SK-N-MC (cell line): ENCODE measurements around the gene GNG13.

Experiments used
- EZH2 ChIP-seq: fragments of 200-600 bp; sonication (generic); IDR thresholded peaks from one replicate; pipeline ENCODE4 v1.6.1; 2017; ENCODE audit warnings: antibody characterized with exemption
- FOXP2 ChIP-seq: optimal IDR thresholded peaks from 2 replicates; pipeline ENCODE3; 2011; ENCODE audit warnings: mild to moderate bottlenecking, moderate library complexity; ENCODE audit not compliant: insufficient read depth; ENCODE audit errors: extremely low read length, control extremely low read depth
- POLR2AphosphoS5 ChIP-seq: IDR thresholded peaks from 2 replicates; pipeline ENCODE4 v1.6.1; 2012; ENCODE audit warnings: mild to moderate bottlenecking, low read depth, low read length, borderline replicate concordance

DNA sequence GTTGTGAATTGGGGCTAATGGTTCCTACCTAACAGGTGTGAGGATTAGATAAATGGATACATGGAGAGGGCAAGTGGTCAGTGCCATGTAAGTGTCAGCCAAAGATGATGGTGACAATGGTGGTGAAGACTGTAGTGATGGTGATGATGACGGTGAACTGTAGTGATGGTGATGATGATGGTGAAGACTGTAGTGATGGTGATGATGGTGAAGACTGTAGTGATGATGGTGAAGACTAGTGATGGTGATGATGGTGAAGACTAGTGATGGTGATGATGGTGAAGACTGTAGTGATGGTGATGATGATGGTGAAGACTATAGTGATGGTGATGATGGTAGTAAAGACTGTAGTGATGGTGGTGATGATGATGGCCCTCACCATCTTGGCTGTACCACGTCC, 18.1 kb upstream of the GNG13 start:
- TF ChIP-seq POLR2AphosphoS5 (no peak), EZH2 (no peak), FOXP2 (no peak)
